Measurements from ENCODE around the gene WDR49.

GRCh38 chr3:167673221-167673620 is 19.5 kb upstream of the WDR49 start:
- TF ChIP-seq CTCF (IDR thresholded peaks at IDR 0.05; ENCODE audit: low read depth, low read length) = no peak
- no peak for TF ChIP-seq EZH2phosphoT487 (IDR thresholded peaks at IDR 0.05; ENCODE audit: low read depth)
